GM19455 (cell line): Measurements from ENCODE around the gene NPFF.
"Not testable (repeated sequence)": the region's sequence is repeated elsewhere in the genome, so short reads cannot be mapped to it uniquely, and the experiment has no call there.

ENCODE experiments used
- ATAC-seq: cut with Tn5 transposase; IDR thresholded peaks from one replicate; pipeline ENCODE4 v1.9.1; 2021; ENCODE audit not compliant: unreplicated experiment

Gene NPFF, protein sequence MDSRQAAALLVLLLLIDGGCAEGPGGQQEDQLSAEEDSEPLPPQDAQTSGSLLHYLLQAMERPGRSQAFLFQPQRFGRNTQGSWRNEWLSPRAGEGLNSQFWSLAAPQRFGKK

DNA sequence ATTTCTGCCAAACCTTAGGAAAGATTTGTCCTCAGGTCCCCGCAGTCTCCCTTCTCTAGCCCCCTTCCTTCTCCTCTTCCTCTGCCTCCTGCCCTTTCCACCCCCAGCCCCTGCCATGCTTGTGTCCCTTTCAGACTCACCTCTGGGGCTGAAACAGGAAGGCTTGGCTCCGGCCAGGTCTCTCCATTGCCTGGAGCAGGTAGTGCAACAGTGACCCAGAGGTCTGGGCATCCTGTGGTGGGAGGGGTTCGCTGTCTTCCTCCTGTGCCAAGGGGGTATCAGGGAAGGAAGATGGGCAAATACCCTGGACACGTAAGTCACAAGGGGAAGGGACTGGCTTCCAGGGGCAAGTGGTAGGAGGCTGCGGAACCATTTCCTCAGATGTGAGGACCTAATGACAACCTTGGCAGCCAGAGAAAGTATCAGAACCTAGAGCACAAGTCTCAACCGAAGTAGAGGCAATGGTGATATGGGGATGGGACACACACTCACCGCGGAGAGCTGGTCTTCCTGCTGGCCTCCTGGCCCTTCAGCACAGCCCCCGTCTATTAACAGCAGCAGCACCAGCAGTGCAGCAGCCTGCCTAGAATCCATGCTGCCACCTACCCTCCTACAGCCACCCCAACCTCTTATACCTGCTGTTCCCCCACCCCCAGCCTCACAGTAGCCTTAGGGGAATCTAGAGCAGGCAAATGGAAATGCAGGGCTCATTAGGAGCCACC, at the start of gene NPFF:
NPFF (minus strand) TSS at position 604 of the 722 bp plus-strand sequence; CDS start at position 594, 10 bp downstream.
- ATAC-seq: no peak

DNA sequence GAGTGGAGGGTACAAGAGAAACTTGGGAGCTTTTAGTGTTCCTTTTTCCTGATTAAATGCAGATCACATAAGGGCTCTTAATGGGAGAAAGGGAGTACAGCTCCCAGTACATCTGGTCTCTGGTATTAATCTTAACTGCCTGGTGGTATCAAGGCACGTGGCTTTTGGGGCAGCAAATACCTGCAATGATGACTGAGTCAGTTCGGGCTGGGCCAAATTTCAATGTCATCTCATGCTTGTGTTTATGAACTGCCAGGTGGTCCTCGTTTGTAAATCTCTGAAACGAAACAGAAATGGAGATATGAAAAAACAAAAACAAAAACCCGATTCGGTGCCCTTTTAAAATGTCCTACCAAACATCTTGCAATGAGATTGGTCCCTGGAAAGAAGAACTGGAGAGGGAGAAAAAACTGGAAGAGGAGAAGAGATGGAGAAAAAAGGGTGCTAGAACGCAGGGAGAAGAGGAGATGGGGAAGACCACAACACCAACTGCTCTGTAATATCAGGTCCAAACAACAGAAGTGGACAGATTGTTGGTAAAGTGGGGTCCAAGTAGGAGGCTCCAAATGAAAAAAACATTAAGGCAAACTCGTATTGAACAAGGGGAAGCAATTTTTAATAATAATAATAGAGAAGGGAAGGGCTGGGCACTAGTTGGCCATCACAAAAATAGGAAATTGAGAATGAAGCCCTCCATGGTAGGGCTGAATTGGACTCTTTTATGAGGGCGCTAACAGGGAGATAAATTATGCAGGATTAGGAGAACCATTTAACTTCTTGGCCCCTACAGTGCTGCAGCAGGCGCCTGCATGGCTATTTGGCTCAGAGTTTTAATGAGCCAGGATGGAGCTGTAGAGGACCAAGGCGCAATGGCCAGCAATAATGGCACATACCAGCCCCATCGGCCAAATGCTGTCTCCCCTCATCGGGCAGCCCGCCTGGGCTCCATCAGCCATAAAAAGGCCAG, 45.4 kb upstream of the NPFF start:
- no peak for ATAC-seq

DNA sequence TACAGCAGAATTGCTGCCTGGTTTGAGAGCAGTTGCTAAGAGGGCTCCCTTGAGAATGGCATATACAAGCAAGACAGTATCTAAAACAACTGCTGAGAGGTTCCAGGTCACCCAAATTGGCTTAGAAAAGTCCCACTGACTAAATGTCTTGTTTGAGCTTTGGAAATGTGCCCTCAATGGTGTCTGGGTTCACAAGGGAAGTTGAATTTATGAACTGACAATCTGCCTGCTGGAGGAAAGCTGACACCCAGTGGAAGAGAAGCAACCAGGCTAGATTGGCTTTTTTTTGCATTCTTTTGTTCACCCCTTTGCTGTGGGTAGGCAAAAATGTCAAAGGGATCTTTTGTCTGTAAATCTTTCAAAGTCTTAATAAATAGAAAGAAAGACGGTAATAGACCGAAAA, 44.6 kb upstream of the NPFF start:
- ATAC-seq: no peak

GRCh38 chr12:53550595-53550994, 43.3 kb upstream of the NPFF start:
- ATAC-seq: no peak

DNA sequence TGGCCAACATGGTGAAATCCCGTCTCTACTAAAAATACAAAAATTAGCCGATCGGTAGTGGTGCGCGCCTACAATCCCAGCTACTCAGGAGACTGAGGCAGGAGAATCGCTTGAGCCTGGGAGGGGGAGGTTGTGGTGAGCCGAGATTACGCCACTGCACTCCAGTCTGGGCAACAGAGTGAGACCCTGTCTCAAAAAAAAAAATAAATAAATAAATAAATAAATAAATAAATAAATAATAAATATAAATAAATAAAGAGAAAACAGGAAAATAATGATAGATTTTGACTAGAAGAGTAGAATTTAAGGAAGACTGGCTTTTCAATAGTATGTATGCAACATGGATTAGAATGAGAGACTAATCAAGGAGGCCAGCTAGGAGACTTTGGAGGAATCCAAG, 42.8 kb upstream of the NPFF start:
- not testable (repeated sequence) for ATAC-seq

GRCh38 chr12:53548354-53548753, 41.1 kb upstream of the NPFF start:
- ATAC-seq: not testable (repeated sequence)

GRCh38 chr12:53543539-53543938, 36.3 kb upstream of the NPFF start:
- peak; percentile 80 for ATAC-seq

GRCh38 chr12:53539526-53539925, 32.2 kb upstream of the NPFF start:
- ATAC-seq: no peak

DNA sequence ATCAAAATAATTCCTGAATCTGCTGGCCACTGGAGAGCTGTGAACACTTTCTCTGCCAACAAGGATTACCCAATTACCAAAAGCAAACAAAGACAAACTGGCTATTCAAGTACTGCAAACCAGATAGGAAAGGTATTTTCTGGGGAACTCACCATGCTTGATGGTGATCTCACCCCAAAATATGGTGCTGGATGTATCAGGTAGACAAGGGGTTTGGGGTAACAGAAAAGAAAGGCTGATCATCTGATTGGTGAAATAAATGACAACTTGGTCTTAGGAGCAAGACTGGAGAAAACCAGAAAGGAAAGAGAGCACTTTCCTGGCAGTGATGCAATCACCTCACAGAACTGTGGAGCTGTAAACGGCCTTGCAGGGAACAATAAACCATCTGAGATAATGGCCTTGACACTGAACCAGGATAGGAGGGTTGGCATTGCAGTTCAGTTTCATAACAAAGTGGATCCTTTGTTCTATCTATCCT, 31.0 kb upstream of the NPFF start:
- ATAC-seq: no peak

- ATAC-seq: no peak
These were observed 29.7 kb upstream of the NPFF start for GRCh38 chr12:53536962-53537361.

- ATAC-seq: no peak
These were observed 26.2 kb upstream of the NPFF start for GRCh38 chr12:53533471-53533870.

DNA sequence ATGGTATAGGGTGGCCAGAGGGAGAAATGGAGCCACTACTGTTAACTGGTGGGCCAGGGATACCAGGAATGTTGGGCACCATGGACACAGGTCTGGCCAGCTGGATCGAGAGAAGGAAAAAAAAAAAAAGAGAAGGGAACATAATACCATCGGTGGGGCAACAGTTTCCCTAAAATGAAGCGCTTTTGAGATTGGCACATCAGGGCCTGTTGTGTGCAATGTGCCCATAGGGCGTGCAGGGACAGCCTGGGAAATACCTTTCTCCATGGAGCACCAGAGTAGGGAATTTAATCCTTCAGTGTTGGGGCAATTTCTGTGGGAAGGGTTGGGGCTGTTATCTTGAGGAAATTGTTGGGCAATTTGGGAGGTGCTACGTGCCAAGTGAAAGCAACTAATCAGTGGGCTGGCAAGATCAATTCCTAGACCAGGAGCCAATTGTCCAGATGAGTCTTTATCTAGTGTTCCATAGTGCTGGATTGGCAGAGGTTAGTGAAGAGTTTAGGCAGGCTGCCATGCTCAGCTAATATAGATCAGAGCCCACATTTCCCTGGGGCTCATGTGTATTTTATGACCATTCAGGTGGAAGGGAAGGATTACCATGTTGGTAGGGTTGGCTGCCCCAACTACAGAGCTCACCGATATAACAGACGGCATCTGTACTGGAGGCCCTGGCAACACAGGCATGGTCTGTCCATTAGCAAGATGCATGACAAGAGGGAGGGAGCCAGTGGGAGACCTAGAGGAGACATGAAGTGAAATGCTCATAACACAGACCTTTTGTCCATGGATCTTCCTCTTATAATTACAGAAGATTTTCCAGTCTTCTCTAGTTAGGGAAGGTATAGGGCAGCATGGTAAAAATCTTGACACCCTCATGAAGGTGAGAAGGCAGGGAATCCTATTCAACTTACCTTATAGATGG, 25.5 kb upstream of the NPFF start:
- ATAC-seq: no peak

DNA sequence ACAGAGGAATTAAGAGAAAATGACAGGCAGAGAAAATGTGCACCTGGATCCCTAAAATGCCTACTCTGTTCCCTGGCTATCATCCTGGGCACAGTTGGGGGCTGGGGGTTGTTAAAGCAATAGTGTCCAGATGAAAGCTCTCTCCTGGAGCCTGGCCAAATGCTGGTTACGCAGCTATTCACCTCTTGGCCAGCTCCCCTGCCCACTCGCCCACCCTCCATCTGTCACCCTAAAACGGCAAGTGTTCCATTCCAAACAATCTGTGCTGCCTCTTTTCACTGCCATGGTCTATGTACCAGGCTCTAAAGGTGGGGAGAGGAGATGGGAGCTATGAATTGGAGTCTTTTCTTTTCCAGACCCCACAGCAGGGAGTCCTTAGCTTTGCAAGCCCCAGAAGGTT, 24.7 kb upstream of the NPFF start:
- ATAC-seq: no peak

- ATAC-seq: no peak
These were observed 23.6 kb upstream of the NPFF start for GRCh38 chr12:53530920-53531319.

- ATAC-seq: no peak
These were observed 22.8 kb upstream of the NPFF start for GRCh38 chr12:53530061-53530460.

- no peak for ATAC-seq
These were observed 17.2 kb upstream of the NPFF start for GRCh38 chr12:53524476-53524875.

- ATAC-seq: no peak
These were observed 15.8 kb upstream of the NPFF start for GRCh38 chr12:53523131-53523530.

- no peak for ATAC-seq
These were observed 11.1 kb upstream of the NPFF start for GRCh38 chr12:53518381-53518780.

DNA sequence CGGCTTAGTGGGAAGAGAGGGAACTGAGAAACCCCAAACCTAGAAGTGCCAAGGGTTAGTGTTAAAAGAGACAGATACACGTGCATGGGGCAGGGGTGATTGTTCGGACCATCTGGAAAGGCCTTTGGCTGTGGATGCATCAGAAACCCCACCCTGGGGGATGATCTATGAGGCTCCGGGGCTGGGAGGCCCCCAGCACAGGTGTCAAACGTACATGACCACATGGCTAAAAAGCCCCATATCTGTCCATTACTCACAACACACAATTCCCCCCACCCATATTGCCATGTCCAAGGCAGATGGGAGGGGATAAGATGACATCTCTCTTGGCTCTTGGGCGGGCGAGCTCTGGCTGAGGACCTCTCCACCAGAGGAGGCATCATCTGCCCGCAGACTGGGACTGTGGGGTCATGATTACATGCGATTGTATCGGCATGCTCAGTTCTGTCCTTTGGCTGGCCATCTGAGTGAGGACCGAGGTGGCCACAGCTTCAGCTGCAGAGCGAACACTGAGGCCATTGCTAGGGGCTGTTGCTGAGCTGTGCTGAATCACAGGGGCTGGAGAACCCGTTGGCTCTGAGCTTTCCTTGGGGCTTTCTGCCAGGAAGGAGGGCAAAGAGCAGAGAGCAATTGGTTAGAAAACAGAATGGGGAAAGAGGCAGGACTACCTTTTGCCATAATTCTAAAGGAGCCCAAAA, 9.6 kb upstream of the NPFF start:
- no peak for ATAC-seq

- ATAC-seq: no peak
These were observed 8.0 kb upstream of the NPFF start for GRCh38 chr12:53515291-53515680.
